Measurements from ENCODE around the gene ME3.

DNA sequence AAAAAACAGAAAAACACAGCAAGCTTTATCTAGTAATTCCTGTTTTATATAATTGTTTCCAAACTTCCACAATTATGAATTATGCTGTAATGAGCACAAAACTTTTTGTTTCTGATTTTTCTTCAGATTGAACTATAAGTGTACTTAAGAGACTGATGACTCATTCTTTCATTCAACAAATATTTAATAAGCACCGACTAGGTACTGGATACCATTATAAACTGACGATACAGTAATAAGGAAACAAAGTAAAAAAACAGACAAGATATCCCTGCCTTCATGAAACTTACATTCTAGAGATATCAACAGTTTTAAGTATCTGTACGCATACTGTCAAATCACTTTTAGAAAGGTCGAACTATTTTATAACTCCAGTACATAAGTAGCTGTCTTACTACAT, 78.6 kb downstream of the ME3 start:
- TF ChIP-seq, protein P1, sequence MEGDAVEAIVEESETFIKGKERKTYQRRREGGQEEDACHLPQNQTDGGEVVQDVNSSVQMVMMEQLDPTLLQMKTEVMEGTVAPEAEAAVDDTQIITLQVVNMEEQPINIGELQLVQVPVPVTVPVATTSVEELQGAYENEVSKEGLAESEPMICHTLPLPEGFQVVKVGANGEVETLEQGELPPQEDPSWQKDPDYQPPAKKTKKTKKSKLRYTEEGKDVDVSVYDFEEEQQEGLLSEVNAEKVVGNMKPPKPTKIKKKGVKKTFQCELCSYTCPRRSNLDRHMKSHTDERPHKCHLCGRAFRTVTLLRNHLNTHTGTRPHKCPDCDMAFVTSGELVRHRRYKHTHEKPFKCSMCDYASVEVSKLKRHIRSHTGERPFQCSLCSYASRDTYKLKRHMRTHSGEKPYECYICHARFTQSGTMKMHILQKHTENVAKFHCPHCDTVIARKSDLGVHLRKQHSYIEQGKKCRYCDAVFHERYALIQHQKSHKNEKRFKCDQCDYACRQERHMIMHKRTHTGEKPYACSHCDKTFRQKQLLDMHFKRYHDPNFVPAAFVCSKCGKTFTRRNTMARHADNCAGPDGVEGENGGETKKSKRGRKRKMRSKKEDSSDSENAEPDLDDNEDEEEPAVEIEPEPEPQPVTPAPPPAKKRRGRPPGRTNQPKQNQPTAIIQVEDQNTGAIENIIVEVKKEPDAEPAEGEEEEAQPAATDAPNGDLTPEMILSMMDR (IDR thresholded peaks at IDR 0.05), result no peak
- no peak for TF ChIP-seq POLR2A (IDR thresholded peaks at IDR 0.05)
